GM12865 (cell line): ENCODE data around the gene ERCC6.
A peak's percentile ranks its signal among the peaks of the same experiment; 100 is the strongest.

Source experiments
- DNase-seq: peaks from one replicate; pipeline ENCODE4 v3.0.0; 2010; ENCODE audit warnings: low read depth
- H3K4me3 ChIP-seq: 2 replicates; pipeline ENCODE4 v1.5.1; 2011; ENCODE audit warnings: mild to moderate bottlenecking, low read depth, low read length, control low read depth
- TF ChIP-seq, protein P1 (sequence below): IDR thresholded peaks from 2 replicates; pipeline ENCODE4 v1.5.1; 2011; ENCODE audit warnings: low read length, control low read depth, low read depth, inconsistent platforms; ENCODE audit not compliant: insufficient read depth; ENCODE audit errors: missing control alignments

ERCC6 gene

DNA sequence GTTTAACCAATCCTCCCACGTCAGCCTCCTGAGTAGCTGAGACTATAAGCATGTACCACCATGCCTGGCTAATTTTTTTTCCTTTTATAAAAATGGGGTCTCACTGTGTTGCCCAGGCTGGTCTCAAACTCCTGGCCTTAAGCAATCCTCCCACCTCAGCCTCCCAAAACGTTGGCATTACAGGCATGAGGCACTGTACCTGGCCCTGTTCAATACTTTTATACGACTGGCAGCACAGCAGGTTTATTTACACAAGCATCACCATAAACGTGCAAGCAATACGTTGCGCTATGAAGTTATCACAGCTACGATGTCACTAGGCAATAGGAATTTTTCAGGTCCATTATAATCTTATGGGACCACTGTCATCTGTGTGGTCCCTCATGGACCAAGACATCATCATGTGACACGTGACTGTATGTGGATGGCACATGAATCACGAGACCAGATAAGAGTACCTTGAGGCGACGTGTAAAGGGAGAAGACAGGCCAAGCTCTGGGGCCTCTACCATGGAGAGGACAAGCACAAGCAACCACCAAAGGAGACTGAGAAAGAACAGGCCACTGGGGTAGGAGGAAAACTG is 36.7 kb upstream of the ERCC6 start:
- TF ChIP-seq, protein P1, sequence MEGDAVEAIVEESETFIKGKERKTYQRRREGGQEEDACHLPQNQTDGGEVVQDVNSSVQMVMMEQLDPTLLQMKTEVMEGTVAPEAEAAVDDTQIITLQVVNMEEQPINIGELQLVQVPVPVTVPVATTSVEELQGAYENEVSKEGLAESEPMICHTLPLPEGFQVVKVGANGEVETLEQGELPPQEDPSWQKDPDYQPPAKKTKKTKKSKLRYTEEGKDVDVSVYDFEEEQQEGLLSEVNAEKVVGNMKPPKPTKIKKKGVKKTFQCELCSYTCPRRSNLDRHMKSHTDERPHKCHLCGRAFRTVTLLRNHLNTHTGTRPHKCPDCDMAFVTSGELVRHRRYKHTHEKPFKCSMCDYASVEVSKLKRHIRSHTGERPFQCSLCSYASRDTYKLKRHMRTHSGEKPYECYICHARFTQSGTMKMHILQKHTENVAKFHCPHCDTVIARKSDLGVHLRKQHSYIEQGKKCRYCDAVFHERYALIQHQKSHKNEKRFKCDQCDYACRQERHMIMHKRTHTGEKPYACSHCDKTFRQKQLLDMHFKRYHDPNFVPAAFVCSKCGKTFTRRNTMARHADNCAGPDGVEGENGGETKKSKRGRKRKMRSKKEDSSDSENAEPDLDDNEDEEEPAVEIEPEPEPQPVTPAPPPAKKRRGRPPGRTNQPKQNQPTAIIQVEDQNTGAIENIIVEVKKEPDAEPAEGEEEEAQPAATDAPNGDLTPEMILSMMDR, result no peak
- no peak for DNase-seq
- H3K4me3 ChIP-seq, result no peak overlapping the region

DNA sequence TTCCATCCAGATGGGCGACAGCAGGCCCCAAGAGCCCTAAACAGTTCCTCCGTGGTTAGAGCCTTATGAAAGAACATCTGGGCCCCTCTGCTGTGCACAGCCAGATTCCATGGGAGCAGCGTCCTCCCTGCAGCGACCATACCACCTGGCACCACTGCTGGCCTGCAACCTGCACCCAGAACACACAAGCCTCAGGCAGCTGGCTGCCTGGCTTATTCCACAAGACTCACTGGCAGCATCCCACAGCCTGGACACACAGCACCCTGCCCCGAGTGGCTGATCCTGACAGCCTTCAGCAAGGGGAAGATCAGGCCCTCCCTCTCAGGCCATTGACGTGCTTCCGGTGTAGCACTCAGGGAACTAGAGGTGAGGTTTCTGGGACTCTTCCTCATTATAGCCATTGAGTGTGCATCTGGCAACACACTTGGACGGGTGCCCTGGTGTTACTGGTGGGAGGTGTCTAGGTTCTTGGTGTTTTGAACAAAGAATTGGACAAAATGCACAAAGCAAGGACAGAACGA is 33.7 kb upstream of the ERCC6 start:
- no peak overlapping the region for H3K4me3 ChIP-seq
- DNase-seq, result no peak
- TF ChIP-seq, protein P1, result no peak

- DNase-seq, result peak; percentile 13
- TF ChIP-seq, protein P1, result no peak
- H3K4me3 ChIP-seq, result no peak overlapping the region
These were observed 32.5 kb upstream of the ERCC6 start for GRCh38 chr10:49571388-49571787.

DNA sequence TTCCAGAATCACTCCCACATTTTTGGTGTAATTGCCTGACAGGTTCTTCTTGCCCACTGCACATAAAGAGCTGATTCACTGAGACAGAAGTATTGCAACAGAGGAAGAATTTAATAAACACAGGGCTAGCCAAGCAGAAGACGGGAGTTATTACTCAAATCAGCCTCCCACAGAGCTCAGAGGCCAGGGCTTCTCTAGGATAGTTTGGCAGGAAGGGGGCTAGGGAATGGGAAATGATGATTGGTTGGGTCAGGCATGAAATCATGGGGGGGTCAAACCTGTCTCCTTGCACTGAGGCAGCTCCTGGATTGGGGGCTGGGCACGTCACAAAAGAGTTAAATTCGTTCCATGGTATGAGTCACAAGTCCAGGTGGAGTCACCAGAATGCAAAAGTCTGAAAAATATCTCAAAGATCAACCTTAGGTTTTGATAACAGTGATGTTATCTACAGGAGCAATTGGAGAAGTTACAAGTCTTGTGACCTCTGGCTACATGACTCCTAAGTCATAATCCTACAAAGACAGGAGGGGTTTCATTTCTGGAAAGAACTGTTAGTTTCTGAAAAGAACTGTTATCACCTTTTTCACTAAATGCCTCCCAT is 30.2 kb upstream of the ERCC6 start:
- no peak for DNase-seq
- TF ChIP-seq, protein P1, result no peak
- no peak overlapping the region for H3K4me3 ChIP-seq

DNA sequence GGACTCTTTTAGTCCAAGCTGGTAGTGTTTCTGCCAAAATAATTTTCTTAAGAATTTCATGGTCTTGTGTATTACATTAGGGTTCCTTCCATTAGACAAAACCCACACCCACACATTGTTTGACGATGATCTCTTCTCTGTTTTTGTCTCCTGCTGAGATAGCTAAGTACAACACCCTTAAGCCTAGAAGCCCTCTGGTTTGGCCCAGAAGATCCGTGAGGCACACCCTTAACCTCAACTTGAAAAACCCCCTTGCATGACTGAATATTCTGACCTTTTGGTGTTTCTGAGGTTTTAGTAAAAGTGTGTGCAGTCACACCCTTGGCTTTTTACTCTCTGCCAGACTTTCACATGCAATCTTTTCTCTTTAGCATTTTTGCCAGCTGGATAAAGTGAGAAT is 29.3 kb upstream of the ERCC6 start:
- peak; percentile 71 for DNase-seq
- H3K4me3 ChIP-seq, result no peak overlapping the region
- TF ChIP-seq, protein P1, result no peak

DNA sequence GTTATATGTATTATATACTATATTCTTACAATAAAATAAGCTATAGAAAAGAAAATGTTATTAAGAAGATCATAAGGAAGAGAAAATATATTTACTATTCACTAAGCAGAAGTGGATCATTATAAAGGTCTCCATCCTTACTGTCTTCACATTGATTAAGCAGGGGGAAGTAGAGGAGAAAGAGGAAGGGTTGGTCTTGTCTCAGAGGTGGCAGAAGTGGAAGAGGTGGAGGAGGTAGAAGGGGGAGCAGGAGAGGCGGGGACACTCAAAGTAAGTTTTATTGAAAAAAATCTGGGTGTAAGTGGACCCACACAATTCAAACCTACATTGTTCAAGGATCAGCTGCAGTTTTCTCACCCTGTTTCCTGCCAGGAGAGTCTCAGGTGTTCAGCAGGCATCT is 28.9 kb upstream of the ERCC6 start:
- TF ChIP-seq, protein P1, result no peak
- no peak overlapping the region for H3K4me3 ChIP-seq
- no peak for DNase-seq

- H3K4me3 ChIP-seq, result no peak overlapping the region
- no peak for DNase-seq
- TF ChIP-seq, protein P1, result no peak
These were observed 25.6 kb upstream of the ERCC6 start for GRCh38 chr10:49564461-49565009.
